Transverse colon (tissue), 4 donors: ENCODE data around the gene GPR139. TPM values are rescaled to one million over a fixed set of nuclear protein-coding genes. Genes with fewer than 3 reads are reported as not detected.

Source experiments
- DNase-seq: peaks from one replicate; pipeline ENCODE4 v3.0.0-alpha.2; 2019
- H3K27ac ChIP-seq, 4 donors: fragments of 200-600 bp; sonication (generic); 2 replicates each; pipeline ENCODE4 v1.5.1; 2016 to 2018; ENCODE audit warnings: inconsistent platforms in 4 of 4
- H3K27me3 ChIP-seq: fragments of 200-600 bp; sonication (generic); 2 replicates; pipeline ENCODE4 v1.5.1; 2017; ENCODE audit warnings: inconsistent platforms
- H3K36me3 ChIP-seq, 4 donors: fragments of 200-600 bp; sonication (generic); 2 replicates each; pipeline ENCODE4 v1.5.1; 2017 to 2019; ENCODE audit warnings: inconsistent platforms in 4 of 4
- H3K4me1 ChIP-seq, 4 donors: fragments of 200-600 bp; sonication (generic); 2 replicates each; pipeline ENCODE4 v1.5.1; 2017 to 2020; ENCODE audit warnings: inconsistent platforms in 4 of 4
- H3K4me3 ChIP-seq, 4 donors: fragments of 200-600 bp; sonication (generic); 1 replicate in 1 of 4; 2 replicates in 3 of 4; pipeline versions ENCODE4 v1.5.1 to v1.6.1; 2017 to 2019; ENCODE audit warnings: inconsistent platforms in 4 of 4
- H3K9me3 ChIP-seq, 2 donors: fragments of 200-600 bp; sonication (generic); 2 replicates each; pipeline ENCODE4 v1.5.1; 2017 to 2019; ENCODE audit warnings: inconsistent platforms in 2 of 2
- CTCF ChIP-seq, 5 experiments: fragments of 200-600 bp in 3 of 5; fragments of 450-650 bp in 2 of 5; sonication (generic) in 3 of 5; IDR thresholded peaks; 1 replicate in 2 of 5; 2 replicates in 3 of 5; pipeline ENCODE4 v1.5.1; 2016 to 2017; ENCODE audit warnings: antibody characterized with exemption in 5 of 5, inconsistent platforms in 3 of 5, mild to moderate bottlenecking in 2 of 5, moderate library complexity in 1 of 5
- EP300 ChIP-seq: sonication (generic); formaldehyde crosslinking; IDR thresholded peaks from one replicate; pipeline ENCODE4 v1.6.1; 2017; ENCODE audit warnings: antibody characterized with exemption, low read depth
- POLR2A ChIP-seq: fragments of 450-650 bp; IDR thresholded peaks from one replicate; pipeline ENCODE4 v1.6.1; 2016; ENCODE audit warnings: antibody characterized with exemption, mild to moderate bottlenecking, moderate library complexity
- POLR2AphosphoS5 ChIP-seq, 3 donors: sonication (generic); formaldehyde crosslinking; IDR thresholded peaks; one replicate each; pipeline ENCODE4 v1.6.1; 2016; ENCODE audit warnings: antibody characterized with exemption in 3 of 3
- WGBS, 2 donors: methylation state at CpG; one replicate each; pipeline ENCODE4 v1.1.5; 2018; ENCODE audit warnings: low coverage in 1 of 2; 5-methylcytosine and 5-hydroxymethylcytosine counted together
- in situ Hi-C, 4 donors: fragments of 200-750 bp; cut with MboI; loops; one replicate each; pipeline versions ENCODE4 v1.15.0 to v1.15.1; 2017; ENCODE audit warnings: low sequenced_read_pairs in 3 of 4, low pct_ligation_motif_present in 1 of 4, low pct_unique_long_range_greater_than_20kb in 1 of 4
- intact Hi-C: fragments of 100-400 bp; cut with DNase I; formaldehyde crosslinking; loops from one replicate; pipeline ENCODE4 v1.15.1; 2023; ENCODE audit warnings: low total_unique reads
- total RNA-seq, 4 donors: library from RNA; depleted of rRNA; stranded (reverse); fragments of >200 nt; gene quantifications; one replicate each; pipeline ENCODE4 v1.1.0, GENCODE V29; 2016

The GPR139 gene
- total RNA-seq, 4 donors from 2014 or later, result not detected

- no peak for TF ChIP-seq POLR2A
- TF ChIP-seq POLR2AphosphoS5 (IDR thresholded peaks at IDR 0.05), result no peak
- no peak for TF ChIP-seq EP300
- no peak for TF ChIP-seq CTCF (IDR thresholded peaks at IDR 0.05)
- Histone ChIP-seq H3K9me3 (no peaks in the 10 kb centered on the region), H3K4me1 (no peaks in the 10 kb centered on the region), H3K36me3 (no peaks in the 10 kb centered on the region), H3K4me3 (no peak overlapping the region), H3K27ac (no peak overlapping the region), H3K27me3 (no peaks in the 10 kb centered on the region)
- no peak for DNase-seq
- 43 to 55% methylated on average over 6 of the region's 6 CpGs for WGBS, 2 donors
- in situ Hi-C loops (loop anchor here in 1 of 4 donors (25.0 kb wide), 2 partner anchors 97 to 128 kb away; no protein-coding TSS in a partner anchor), intact Hi-C loops (no loop called here)
These were observed 11.0 kb upstream of the GPR139 start for GRCh38 chr16:20084624-20085226.

GRCh38 chr16:20079106-20079505, 5.4 kb upstream of the GPR139 start:
- 75 to 85% methylated on average over 4 of the region's 4 CpGs for WGBS, 2 donors
- in situ Hi-C loops, result loop anchor here in 1 of 4 donors (25.0 kb wide), 2 partner anchors 92 to 133 kb away; no protein-coding TSS in a partner anchor
- Histone ChIP-seq H3K27ac (no peak overlapping the region), H3K9me3 (no peaks in the 10 kb centered on the region), H3K36me3 (no peaks in the 10 kb centered on the region), H3K4me1 (no peaks in the 10 kb centered on the region), H3K4me3 (no peak overlapping the region), H3K27me3 (peaks cover 22% of the 10 kb centered on the region)
- TF ChIP-seq POLR2A (no peak), POLR2AphosphoS5 (IDR thresholded peaks at IDR 0.05) (no peak), EP300 (no peak), CTCF (IDR thresholded peaks at IDR 0.05) (no peak)
- intact Hi-C loops, result no loop called here
- no peak for DNase-seq

GRCh38 chr16:20075243-20075642, 1.6 kb upstream of the GPR139 start:
- H3K4me1 ChIP-seq, result no peaks in the 10 kb centered on the region
- no peak for DNase-seq
- H3K9me3 ChIP-seq, result no peaks in the 10 kb centered on the region
- H3K36me3 ChIP-seq, result no peaks in the 10 kb centered on the region
- intact Hi-C loops, result no loop called here
- TF ChIP-seq CTCF (IDR thresholded peaks at IDR 0.05), result no peak
- no peak for TF ChIP-seq POLR2AphosphoS5 (IDR thresholded peaks at IDR 0.05)
- no peak for TF ChIP-seq EP300
- no peak for TF ChIP-seq POLR2A
- 52 to 80% methylated on average over 3 to 4 of the region's 4 CpGs for WGBS, 2 donors
- H3K4me3 ChIP-seq, result no peak overlapping the region
- peaks cover 57% of the 10 kb centered on the region for H3K27me3 ChIP-seq
- H3K27ac ChIP-seq, result no peak overlapping the region
- in situ Hi-C loops, result loop anchor here in 1 of 4 donors (25.0 kb wide), 2 partner anchors 88 to 137 kb away; no protein-coding TSS in a partner anchor

GRCh38 chr16:20074099-20074991, 655 bp upstream of the GPR139 start:
- 14 to 23% methylated on average over 8 to 34 of the region's 34 CpGs for WGBS, 2 donors
- Histone ChIP-seq H3K27me3 (peaks cover 64% of the 10 kb centered on the region), H3K9me3 (no peaks in the 10 kb centered on the region), H3K4me3 (no peak overlapping the region), H3K27ac (no peak overlapping the region), H3K4me1 (no peaks in the 10 kb centered on the region), H3K36me3 (no peaks in the 10 kb centered on the region)
- intact Hi-C loops (no loop called here), in situ Hi-C loops (no loop called here)
- DNase-seq, result no peak
- no peak for TF ChIP-seq POLR2A
- no peak for TF ChIP-seq CTCF (IDR thresholded peaks at IDR 0.05)
- no peak for TF ChIP-seq EP300
- TF ChIP-seq POLR2AphosphoS5 (IDR thresholded peaks at IDR 0.05), result no peak
